Keratinocyte (primary cell): ENCODE data around the gene CYB561A3. TPM values are rescaled to one million over a fixed set of nuclear protein-coding genes. Genes with fewer than 3 reads are reported as not detected.

Experiments used
- DNase-seq: peaks from one replicate; pipeline ENCODE4 v3.0.0-alpha.2; 2011; ENCODE audit warnings: low read depth, missing footprints, low spot score
- FAIRE-seq: peaks from 2 replicates; lab custom pipeline; 2011; peaks lifted over from hg19 to GRCh38; lab: Jason Lieb, UNC
- H2AFZ ChIP-seq: 2 replicates; pipeline ENCODE4 v1.6.0; 2012; ENCODE audit warnings: low read length, control low read depth, inconsistent platforms; ENCODE audit not compliant: control insufficient read depth
- H3K27ac ChIP-seq: 2 replicates; pipeline ENCODE4 v1.5.1; 2011; ENCODE audit warnings: low read length; ENCODE audit not compliant: control insufficient read depth, insufficient read depth
- H3K27me3 ChIP-seq: 3 replicates; pipeline ENCODE4 v1.6.0; 2011; ENCODE audit warnings: low read length; ENCODE audit not compliant: control insufficient read depth, insufficient read depth; ENCODE audit errors: extremely low read depth
- H3K36me3 ChIP-seq, 2 experiments: 2 replicates in 1 of 2; 3 replicates in 1 of 2; pipeline ENCODE4 v1.5.1; 2011; ENCODE audit warnings: low read length in 2 of 2, mild to moderate bottlenecking in 1 of 2; ENCODE audit not compliant: control insufficient read depth in 2 of 2, insufficient read depth in 2 of 2; ENCODE audit errors: extremely low read depth in 1 of 2
- H3K4me1 ChIP-seq: 3 replicates; pipeline ENCODE4 v1.5.1; 2011; ENCODE audit warnings: low read length; ENCODE audit not compliant: control insufficient read depth, insufficient read depth; ENCODE audit errors: extremely low read depth
- H3K4me2 ChIP-seq: 3 replicates; pipeline ENCODE4 v1.6.0; 2011; ENCODE audit warnings: low read depth, low read length; ENCODE audit not compliant: control insufficient read depth, insufficient read depth; ENCODE audit errors: extremely low read depth
- H3K4me3 ChIP-seq, 3 experiments: fragments of 200-600 bp in 1 of 3; sonication (generic) in 1 of 3; 2 replicates in 2 of 3; 3 replicates in 1 of 3; pipeline ENCODE4 v1.5.1; 2011 to 2016; ENCODE audit warnings: low read length in 3 of 3, mild to moderate bottlenecking in 3 of 3, control low read depth in 2 of 3, inconsistent platforms in 1 of 3, low read depth in 1 of 3, mixed read lengths in 1 of 3, mixed run types in 1 of 3, moderate library complexity in 1 of 3; ENCODE audit not compliant: control insufficient read depth in 2 of 3, insufficient read depth in 2 of 3; ENCODE audit errors: extremely low read depth in 1 of 3
- H3K79me2 ChIP-seq: 2 replicates; pipeline ENCODE4 v1.6.0; 2012; ENCODE audit warnings: low read length; ENCODE audit not compliant: control insufficient read depth, insufficient read depth
- H3K9ac ChIP-seq: 3 replicates; pipeline ENCODE4 v1.6.0; 2011; ENCODE audit warnings: low read length; ENCODE audit not compliant: control insufficient read depth, insufficient read depth; ENCODE audit errors: extremely low read depth
- H3K9me1 ChIP-seq: 3 replicates; pipeline ENCODE4 v1.6.0; 2011; ENCODE audit warnings: low read length; ENCODE audit not compliant: control insufficient read depth, insufficient read depth; ENCODE audit errors: extremely low read depth
- H3K9me3 ChIP-seq: 2 replicates; pipeline ENCODE4 v1.5.1; 2012; ENCODE audit warnings: low read depth, low read length; ENCODE audit not compliant: control insufficient read depth
- H4K20me1 ChIP-seq: 3 replicates; pipeline ENCODE4 v1.6.0; 2011; ENCODE audit warnings: low read length; ENCODE audit not compliant: control insufficient read depth, insufficient read depth; ENCODE audit errors: extremely low read depth
- CTCF ChIP-seq, 3 experiments: IDR thresholded peaks in 1 of 3; conservative IDR thresholded peaks in 1 of 3; optimal IDR thresholded peaks in 1 of 3; 2 replicates in 2 of 3; 3 replicates in 1 of 3; pipeline versions ENCODE3 to v1.5.1; 2011; ENCODE audit warnings: low read length in 3 of 3, mild to moderate bottlenecking in 3 of 3, moderate library complexity in 2 of 3, control low read depth in 1 of 3, inconsistent platforms in 1 of 3; ENCODE audit not compliant: insufficient read depth in 2 of 3; ENCODE audit errors: extremely low read depth in 1 of 3
- EZH2 ChIP-seq: IDR thresholded peaks from one replicate; pipeline ENCODE4 v1.6.1; 2012; ENCODE audit warnings: inconsistent platforms, mild to moderate bottlenecking, low read length, moderate library complexity
- dilution Hi-C: fragments of 300-500 bp; cut with MboI; formaldehyde crosslinking; loops from one replicate; pipeline ENCODE4 v1.7.0; 2020; ENCODE audit warnings: low sequenced_read_pairs; ENCODE audit not compliant: extremely low pct_ligation_motif_present
- polyA plus RNA-seq, 5 experiments: library from polyadenylated mRNA; depleted of rRNA in 3 of 5; stranded (reverse) in 3 of 5; stranded (forward) in 1 of 5; unstranded in 1 of 5; fragments of >200 nt; gene quantifications; 1 replicate in 1 of 5; 2 replicates in 3 of 5; 3 replicates in 1 of 5; pipeline versions ENCODE4 v1.2.1 to v1.2.3, GENCODE V29; 2011 to 2012; ENCODE audit warnings: missing spikeins in 2 of 5, low read depth in 1 of 5, low replicate concordance in 1 of 5

Gene CYB561A3
- polyA plus RNA-seq, 1 donor (not counting 4 experiments of a cell fraction or from before 2014, with no cell fraction given): 42.3 TPM

- Histone ChIP-seq H3K4me1 (peaks cover 5% of the 10 kb centered on the region), H3K79me2 (no peaks in the 10 kb centered on the region), H3K9ac (no peak overlapping the region), H3K9me3 (no peaks in the 10 kb centered on the region), H4K20me1 (no peaks in the 10 kb centered on the region), H3K9me1 (peaks cover 2% of the 10 kb centered on the region), H3K4me2 (no peak overlapping the region), H3K4me3 (no peak overlapping the region), H3K27me3 (no peaks in the 10 kb centered on the region), H2AFZ (no peak overlapping the region), H3K27ac (no peak overlapping the region), H3K36me3 (peaks cover 19% of the 10 kb centered on the region in 2 experiments)
- DNase-seq: no peak
- no peak for TF ChIP-seq EZH2
- no peak for TF ChIP-seq CTCF (optimal IDR thresholded peaks at IDR 0.05 in 1 of 3, IDR thresholded peaks at IDR 0.05 in 1 of 3, conservative IDR thresholded peaks at IDR 0.05 in 1 of 3; ENCODE audit: extremely low read depth in 1 of 3, insufficient read depth in 2 of 3, low read length in 3 of 3)
- dilution Hi-C loops: no loop called here
- FAIRE-seq: no peak
Observed at GRCh38 chr11:61345170-61345610, 16.5 kb downstream of the CYB561A3 start.

- no peaks in the 10 kb centered on the region for H3K9me3 ChIP-seq
- H3K36me3 ChIP-seq: peaks cover 15 to 17% of the 10 kb centered on the region in 2 experiments
- H3K27me3 ChIP-seq: no peaks in the 10 kb centered on the region
- no peak for TF ChIP-seq CTCF (optimal IDR thresholded peaks at IDR 0.05 in 1 of 3, IDR thresholded peaks at IDR 0.05 in 1 of 3, conservative IDR thresholded peaks at IDR 0.05 in 1 of 3; ENCODE audit: extremely low read depth in 1 of 3, insufficient read depth in 2 of 3, low read length in 3 of 3)
- no peak for TF ChIP-seq EZH2
- DNase-seq (no peak), FAIRE-seq (no peak)
- no peak overlapping the region for H3K9ac ChIP-seq
- H3K4me1 ChIP-seq: peaks cover 5% of the 10 kb centered on the region
- no peaks in the 10 kb centered on the region for H3K79me2 ChIP-seq
- H3K4me2 ChIP-seq: no peak overlapping the region
- dilution Hi-C loops: no loop called here
- H2AFZ ChIP-seq: no peak overlapping the region
- no peaks in the 10 kb centered on the region for H4K20me1 ChIP-seq
- H3K4me3 ChIP-seq: no peak overlapping the region
- H3K27ac ChIP-seq: no peak overlapping the region
- H3K9me1 ChIP-seq: no peaks in the 10 kb centered on the region
Observed at GRCh38 chr11:61343792-61344745, 17.6 kb downstream of the CYB561A3 start.
